ENCODE data around the gene MYL2.

The MYL2 gene

GRCh38 chr12:110862329-110862728 is 58.0 kb downstream of the MYL2 start:
- TF ChIP-seq CTCF (conservative IDR thresholded peaks at IDR 0.05; ENCODE audit: low read depth, low read length): no peak
- H3K4me3 ChIP-seq (ENCODE audit: low read depth, low read length): no peak overlapping the region
- DNase-seq (ENCODE audit: low read depth): no peak

GRCh38 chr12:110861729-110862128 is 58.6 kb downstream of the MYL2 start:
- H3K4me3 ChIP-seq (ENCODE audit: low read depth, low read length): no peak overlapping the region
- DNase-seq (ENCODE audit: low read depth): no peak
- no peak for TF ChIP-seq CTCF (conservative IDR thresholded peaks at IDR 0.05; ENCODE audit: low read depth, low read length)

All from choroid plexus epithelial cell (primary cell).